ENCODE measurements around the gene RSRC1.

DNA sequence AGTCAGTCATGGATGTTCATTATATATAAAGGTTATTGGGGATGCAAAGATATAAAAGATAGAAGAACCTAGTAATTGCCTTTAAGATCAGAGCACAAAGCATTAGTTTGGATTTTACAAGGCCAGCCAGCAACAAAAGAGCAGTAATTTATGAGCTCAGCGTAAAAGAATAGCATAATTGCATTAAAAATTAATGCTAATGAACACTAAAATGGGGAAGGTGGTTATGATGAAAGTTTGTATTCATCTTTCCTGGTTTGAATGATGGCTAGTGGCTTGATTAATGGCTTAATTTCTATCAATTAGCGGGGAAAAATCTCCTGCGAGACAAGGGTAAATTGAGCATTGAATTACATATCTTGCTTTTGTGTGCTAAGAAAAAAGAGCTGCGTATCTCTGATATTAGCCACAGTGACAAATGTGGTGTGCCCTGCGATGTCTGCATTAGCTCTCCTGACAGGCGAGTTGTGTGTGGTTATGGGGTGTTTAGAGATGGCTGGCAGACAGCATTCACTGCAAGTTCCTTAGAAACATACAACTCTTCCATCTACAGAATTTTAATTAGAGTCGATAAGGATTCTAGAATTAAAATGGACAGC lies 418.3 kb downstream of the RSRC1 start:
- TF ChIP-seq CTCF (conservative IDR thresholded peaks at IDR 0.05; ENCODE audit: low read length) (no peak), EZH2phosphoT487 (IDR thresholded peaks at IDR 0.05; ENCODE audit: borderline replicate concordance, low read depth, low read length) (no peak)
